ENCODE results near the gene NME3.
A peak's percentile ranks its signal among the peaks of the same experiment; 100 is the strongest.
"Not testable (repeated sequence)": the region's sequence is repeated elsewhere in the genome, so short reads cannot be mapped to it uniquely, and the experiment has no call there.

The NME3 gene

GRCh38 chr16:1800701-1801100 lies 29.4 kb upstream of the NME3 start:
- no peaks in the 10 kb centered on the region for H3K79me1 ChIP-seq (ENCODE audit: low read depth, low read length)
- H2BK5ac ChIP-seq (ENCODE audit: low read length): no peak overlapping the region
- H3K4ac ChIP-seq (ENCODE audit: low read length): no peak overlapping the region
- H2BK12ac ChIP-seq (ENCODE audit: low read length): no peak overlapping the region
- no peak overlapping the region for H4K8ac ChIP-seq (ENCODE audit: low read depth, low read length)
- no peak overlapping the region for H4K91ac ChIP-seq (ENCODE audit: low read depth, low read length, poor library complexity)
- H3K4me2 ChIP-seq (ENCODE audit: insufficient read depth, low read length, poor library complexity, severe bottlenecking): no peak overlapping the region
- no peak for DNase-seq (ENCODE audit: low spot score)
- H3K14ac ChIP-seq (ENCODE audit: low read length): no peak overlapping the region
- no peak overlapping the region for H2AK5ac ChIP-seq (ENCODE audit: low read depth, low read length)
- no peak overlapping the region for H3K9ac ChIP-seq (ENCODE audit: low read depth, low read length, poor library complexity)
- H2BK15ac ChIP-seq (ENCODE audit: low read length): no peak overlapping the region
- H3K23ac ChIP-seq (ENCODE audit: low read depth, low read length, poor library complexity): no peak overlapping the region
- no peak overlapping the region for H3K27ac ChIP-seq (replicated peaks; ENCODE audit: low read length)
- peaks cover 5 to 14% of the 10 kb centered on the region in 2 donors for H3K9me3 ChIP-seq (replicated peaks in 1 of 2; ENCODE audit: control insufficient read depth in 2 of 2, insufficient read depth in 1 of 2, low read depth in 1 of 2, low read length in 2 of 2)
- no peak overlapping the region for H2AFZ ChIP-seq (ENCODE audit: low read length)
- no peaks in the 10 kb centered on the region for H3K27me3 ChIP-seq (ENCODE audit: control insufficient read depth in 3 of 3, insufficient read depth in 3 of 3, low read depth in 1 of 3, low read length in 3 of 3)
- no peaks in the 10 kb centered on the region for H3K4me1 ChIP-seq (ENCODE audit: control insufficient read depth in 2 of 2, insufficient read depth in 1 of 2, low read depth in 1 of 2, low read length in 2 of 2)
- no peak overlapping the region for H3K18ac ChIP-seq (ENCODE audit: low read length)
- peaks cover 2 to 7% of the 10 kb centered on the region in 2 donors for H3K36me3 ChIP-seq (replicated peaks in 1 of 2; ENCODE audit: control insufficient read depth in 2 of 2, insufficient read depth in 2 of 2, low read length in 2 of 2)
- WGBS, 2 donors (ENCODE audit: extremely low coverage in 2 of 2, insufficient read length in 2 of 2, insufficient replicate concordance in 1 of 2): no CpG with 5 or more reads among the region's 10 CpGs
- H3K4me3 ChIP-seq (ENCODE audit: low read length in 2 of 2): peak overlapping the region in 1 of 2 donors; percentile 3
- no peak overlapping the region for H2BK120ac ChIP-seq (ENCODE audit: low read depth, low read length)

- not testable (repeated sequence) for H3K23ac ChIP-seq (ENCODE audit: low read depth, low read length, poor library complexity); H3K27me3 ChIP-seq (ENCODE audit: control insufficient read depth in 3 of 3, insufficient read depth in 3 of 3, low read depth in 1 of 3, low read length in 3 of 3); H3K4ac ChIP-seq (ENCODE audit: low read length); H3K27ac ChIP-seq (replicated peaks; ENCODE audit: low read length); H2BK120ac ChIP-seq (ENCODE audit: low read depth, low read length); H2AK5ac ChIP-seq (ENCODE audit: low read depth, low read length); H2AFZ ChIP-seq (ENCODE audit: low read length); H3K79me1 ChIP-seq (ENCODE audit: low read depth, low read length); H3K4me1 ChIP-seq (ENCODE audit: control insufficient read depth in 2 of 2, insufficient read depth in 1 of 2, low read depth in 1 of 2, low read length in 2 of 2); H4K8ac ChIP-seq (ENCODE audit: low read depth, low read length); H3K9ac ChIP-seq (ENCODE audit: low read depth, low read length, poor library complexity); H2BK5ac ChIP-seq (ENCODE audit: low read length); H3K4me3 ChIP-seq (ENCODE audit: low read length in 2 of 2); DNase-seq (ENCODE audit: low spot score); H3K36me3 ChIP-seq (replicated peaks in 1 of 2; ENCODE audit: control insufficient read depth in 2 of 2, insufficient read depth in 2 of 2, low read length in 2 of 2); H4K91ac ChIP-seq (ENCODE audit: low read depth, low read length, poor library complexity); H3K18ac ChIP-seq (ENCODE audit: low read length); H2BK12ac ChIP-seq (ENCODE audit: low read length); H2BK15ac ChIP-seq (ENCODE audit: low read length); H3K4me2 ChIP-seq (ENCODE audit: insufficient read depth, low read length, poor library complexity, severe bottlenecking); H3K14ac ChIP-seq (ENCODE audit: low read length)
- WGBS, 2 donors (ENCODE audit: extremely low coverage in 2 of 2, insufficient read length in 2 of 2, insufficient replicate concordance in 1 of 2): no CpG with 5 or more reads among the region's 5 CpGs
- peaks cover 5 to 14% of the 10 kb centered on the region in 2 donors for H3K9me3 ChIP-seq (replicated peaks in 1 of 2; ENCODE audit: control insufficient read depth in 2 of 2, insufficient read depth in 1 of 2, low read depth in 1 of 2, low read length in 2 of 2)
These were observed 27.9 kb upstream of the NME3 start for GRCh38 chr16:1799263-1799662.

GRCh38 chr16:1794908-1795666 lies 23.7 kb upstream of the NME3 start:
- H2BK120ac ChIP-seq (ENCODE audit: low read depth, low read length): no peak overlapping the region
- H3K79me1 ChIP-seq (ENCODE audit: low read depth, low read length): peaks cover 5% of the 10 kb centered on the region
- H3K27ac ChIP-seq (replicated peaks; ENCODE audit: low read length): no peak overlapping the region
- no peak overlapping the region for H2BK15ac ChIP-seq (ENCODE audit: low read length)
- whole genome bisulfite sequencing, 2 donors (ENCODE audit: extremely low coverage in 2 of 2, insufficient read length in 2 of 2, insufficient replicate concordance in 1 of 2): no CpG with 5 or more reads among the region's 32 CpGs
- H3K18ac ChIP-seq (ENCODE audit: low read length): no peak overlapping the region
- no peak overlapping the region for H2BK12ac ChIP-seq (ENCODE audit: low read length)
- H3K36me3 ChIP-seq (replicated peaks in 1 of 2; ENCODE audit: control insufficient read depth in 2 of 2, insufficient read depth in 2 of 2, low read length in 2 of 2): peaks cover 3 to 13% of the 10 kb centered on the region in 2 donors
- no peaks in the 10 kb centered on the region for H3K4me1 ChIP-seq (ENCODE audit: control insufficient read depth in 2 of 2, insufficient read depth in 1 of 2, low read depth in 1 of 2, low read length in 2 of 2)
- H4K91ac ChIP-seq (ENCODE audit: low read depth, low read length, poor library complexity): no peak overlapping the region
- H4K8ac ChIP-seq (ENCODE audit: low read depth, low read length): no peak overlapping the region
- peak overlapping the region; percentile 73 for H3K23ac ChIP-seq (ENCODE audit: low read depth, low read length, poor library complexity)
- H2AFZ ChIP-seq (ENCODE audit: low read length): no peak overlapping the region
- H2AK5ac ChIP-seq (ENCODE audit: low read depth, low read length): no peak overlapping the region
- no peak overlapping the region for H3K9ac ChIP-seq (ENCODE audit: low read depth, low read length, poor library complexity)
- H3K4me3 ChIP-seq (ENCODE audit: low read length in 2 of 2): peak overlapping the region in 1 of 2 donors; percentile 16
- H3K9me3 ChIP-seq (replicated peaks in 1 of 2; ENCODE audit: control insufficient read depth in 2 of 2, insufficient read depth in 1 of 2, low read depth in 1 of 2, low read length in 2 of 2): peaks cover 5 to 6% of the 10 kb centered on the region in 2 donors
- no peak for DNase-seq (ENCODE audit: low spot score)
- no peak overlapping the region for H2BK5ac ChIP-seq (ENCODE audit: low read length)
- H3K4me2 ChIP-seq (ENCODE audit: insufficient read depth, low read length, poor library complexity, severe bottlenecking): no peak overlapping the region
- H3K27me3 ChIP-seq (ENCODE audit: control insufficient read depth in 3 of 3, insufficient read depth in 3 of 3, low read depth in 1 of 3, low read length in 3 of 3): no peaks in the 10 kb centered on the region
- H3K4ac ChIP-seq (ENCODE audit: low read length): no peak overlapping the region
- H3K14ac ChIP-seq (ENCODE audit: low read length): no peak overlapping the region

DNA sequence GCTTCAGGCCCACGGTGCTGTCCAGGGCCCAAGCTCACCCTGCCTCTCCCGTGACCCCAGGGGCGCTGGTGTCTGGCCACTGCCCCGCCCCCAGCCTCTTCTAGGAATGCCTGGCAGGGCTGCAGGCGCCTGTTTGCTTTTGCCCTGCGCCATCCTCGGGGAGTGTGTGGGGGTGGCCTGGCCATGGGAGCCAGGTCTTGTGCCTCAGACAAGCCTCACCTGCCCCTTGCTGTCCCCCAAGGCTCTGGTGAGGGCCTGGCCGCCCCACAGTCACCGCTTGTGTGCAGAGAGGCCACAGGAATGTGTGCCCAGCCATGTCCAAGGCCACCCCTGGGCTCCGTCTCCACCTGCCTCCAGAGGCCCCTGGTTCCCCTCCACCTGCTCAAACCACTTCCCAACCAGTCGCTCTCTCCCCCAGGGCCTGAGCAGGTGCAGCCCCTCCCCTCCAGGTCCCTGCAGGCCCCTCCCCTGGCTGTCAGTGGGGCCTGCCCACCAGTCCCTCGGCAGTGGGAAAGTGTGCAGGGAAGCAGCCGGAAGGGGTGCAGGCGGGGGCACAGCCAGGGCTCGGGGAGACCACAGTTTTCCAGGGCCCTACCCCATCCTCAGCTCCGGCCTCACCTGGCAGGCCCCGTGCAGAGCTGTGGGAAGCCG lies 23.0 kb upstream of the NME3 start:
- Histone ChIP-seq H3K14ac (ENCODE audit: low read length) (no peak overlapping the region), H2BK5ac (ENCODE audit: low read length) (peak overlapping the region; percentile 13), H3K36me3 (replicated peaks in 1 of 2; ENCODE audit: control insufficient read depth in 2 of 2, insufficient read depth in 2 of 2, low read length in 2 of 2) (peaks cover 3 to 19% of the 10 kb centered on the region in 2 donors), H3K4me2 (ENCODE audit: insufficient read depth, low read length, poor library complexity, severe bottlenecking) (peak overlapping the region; percentile 11), H4K8ac (ENCODE audit: low read depth, low read length) (no peak overlapping the region), H2AFZ (ENCODE audit: low read length) (no peak overlapping the region), H3K9me3 (replicated peaks in 1 of 2; ENCODE audit: control insufficient read depth in 2 of 2, insufficient read depth in 1 of 2, low read depth in 1 of 2, low read length in 2 of 2) (peaks cover under 1 to 4% of the 10 kb centered on the region in 2 donors), H2AK5ac (ENCODE audit: low read depth, low read length) (no peak overlapping the region), H2BK15ac (ENCODE audit: low read length) (no peak overlapping the region), H3K9ac (ENCODE audit: low read depth, low read length, poor library complexity) (no peak overlapping the region), H3K4me1 (ENCODE audit: control insufficient read depth in 2 of 2, insufficient read depth in 1 of 2, low read depth in 1 of 2, low read length in 2 of 2) (no peaks in the 10 kb centered on the region), H2BK12ac (ENCODE audit: low read length) (no peak overlapping the region), H3K79me1 (ENCODE audit: low read depth, low read length) (peaks cover 8% of the 10 kb centered on the region), H3K4me3 (ENCODE audit: low read length in 2 of 2) (no peak overlapping the region), H3K23ac (ENCODE audit: low read depth, low read length, poor library complexity) (peak overlapping the region; percentile 65), H3K4ac (ENCODE audit: low read length) (no peak overlapping the region), H3K27me3 (ENCODE audit: control insufficient read depth in 3 of 3, insufficient read depth in 3 of 3, low read depth in 1 of 3, low read length in 3 of 3) (no peaks in the 10 kb centered on the region), H2BK120ac (ENCODE audit: low read depth, low read length) (no peak overlapping the region), H3K18ac (ENCODE audit: low read length) (peak overlapping the region; percentile 17), H4K91ac (ENCODE audit: low read depth, low read length, poor library complexity) (no peak overlapping the region), H3K27ac (replicated peaks; ENCODE audit: low read length) (no peak overlapping the region)
- WGBS, 2 donors (ENCODE audit: extremely low coverage in 2 of 2, insufficient read length in 2 of 2, insufficient replicate concordance in 1 of 2): no CpG with 5 or more reads among the region's 18 CpGs
- no peak for DNase-seq (ENCODE audit: low spot score)

All from neuronal stem cell (in vitro differentiated cells).